22Rv1 (cell line): ENCODE data around the gene SHROOM2.

ENCODE experiments used
- CTCF ChIP-seq: fragments of 450-650 bp; IDR thresholded peaks from 2 replicates; pipeline ENCODE4 v1.5.1; 2017; ENCODE audit warnings: mild to moderate bottlenecking
- ZFX ChIP-seq: fragments of 450-650 bp; IDR thresholded peaks from 2 replicates; pipeline ENCODE4 v1.6.1; 2017; ENCODE audit warnings: antibody characterized with exemption, borderline replicate concordance

- TF ChIP-seq CTCF (no peak), ZFX (no peak)
Observed at GRCh38 chrX:9876201-9876600, 90.0 kb downstream of the SHROOM2 start.
